Cerebellar nuclear complex (tissue), 1 donor: ENCODE measurements around the gene VNN1.
"Not testable (repeated sequence)": the region's sequence is repeated elsewhere in the genome, so short reads cannot be mapped to it uniquely, and the experiment has no call there.

Source experiments
- DNase-seq, 2 experiments: peaks; one replicate each; lab custom pipeline; 2025; lab: John Stamatoyannopoulos, UW

Gene VNN1

GRCh38 chr6:132671295-132671694 is 42.6 kb downstream of the VNN1 start:
- DNase-seq: no peak

GRCh38 chr6:132669690-132670291 is 44.1 kb downstream of the VNN1 start:
- no peak for DNase-seq

DNA sequence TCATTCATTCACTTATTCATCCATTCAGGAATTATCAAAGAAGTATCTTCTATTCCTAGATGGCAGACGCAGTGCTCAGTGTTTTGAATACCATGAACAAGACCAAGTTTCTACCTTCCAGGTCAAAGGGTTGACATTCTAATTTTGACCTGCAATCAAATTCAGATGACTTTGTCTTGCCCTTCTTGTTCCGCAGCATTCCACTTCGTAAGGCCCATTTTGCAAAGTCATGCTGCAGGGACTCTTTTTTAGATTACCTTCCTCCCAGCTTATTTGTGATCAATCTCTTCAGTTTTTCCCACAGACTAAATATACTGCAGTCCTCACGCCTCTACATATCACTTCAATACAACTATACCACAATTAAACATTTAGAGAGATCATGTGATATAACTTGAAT is 47.7 kb downstream of the VNN1 start:
- no peak for DNase-seq

DNA sequence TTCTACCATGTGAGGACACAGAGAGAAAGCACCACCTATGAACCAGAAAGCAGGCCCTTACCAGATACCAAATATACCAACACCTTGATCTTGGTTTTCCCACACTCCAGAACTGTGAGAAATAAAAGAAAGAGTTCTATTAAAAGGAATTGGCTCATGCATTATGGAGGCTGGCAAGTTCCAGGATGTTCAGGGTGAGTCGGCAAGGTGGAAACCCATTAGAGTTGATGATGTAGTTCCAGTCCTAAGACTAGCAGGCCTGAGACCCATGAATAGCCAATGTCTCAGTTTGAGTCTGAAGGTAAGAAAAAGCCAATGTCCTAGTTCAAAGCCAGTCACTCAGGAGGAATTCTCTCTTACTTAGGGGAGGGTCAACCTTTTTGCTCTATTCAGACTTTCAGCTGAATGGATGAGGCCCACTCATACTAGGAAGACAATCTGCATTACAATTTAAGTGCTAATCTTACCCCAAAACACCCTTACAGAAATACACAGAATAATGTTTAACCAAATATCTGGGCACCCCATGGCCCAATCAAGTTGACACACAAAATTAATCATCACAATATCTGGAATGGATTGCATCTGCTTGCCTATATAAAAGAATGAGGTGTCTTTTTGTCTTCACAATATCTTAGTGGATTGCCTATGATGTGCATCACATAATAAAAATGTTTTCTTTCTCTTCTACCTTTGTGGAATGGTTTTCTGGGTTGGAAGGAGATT is 49.4 kb downstream of the VNN1 start:
- DNase-seq: no peak

GRCh38 chr6:132663661-132664060 is 50.2 kb downstream of the VNN1 start:
- no peak for DNase-seq

- DNase-seq: no peak
Observed at GRCh38 chr6:132661906-132662305, 51.9 kb downstream of the VNN1 start.

DNA sequence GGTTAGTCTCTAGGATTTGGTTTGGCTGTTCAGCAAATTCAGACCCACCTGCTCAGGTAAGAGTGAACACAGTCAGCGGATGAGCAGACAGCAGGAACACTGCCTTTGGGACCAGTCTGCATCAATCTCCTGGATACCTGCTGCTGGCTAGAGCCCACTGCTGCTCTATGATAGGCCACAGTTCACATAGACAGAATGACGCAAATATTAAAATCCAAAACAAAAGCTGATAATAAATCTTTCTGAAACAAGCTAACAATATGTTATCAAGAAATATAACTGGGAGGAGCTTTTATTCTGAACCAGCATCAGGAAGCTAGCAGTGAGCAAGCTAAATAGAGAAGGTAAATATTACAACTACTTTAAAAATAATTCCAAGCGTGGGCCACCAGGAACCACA is 54.8 kb downstream of the VNN1 start, which contains the start of gene TAAR1:
TSS of gene TAAR1 (minus strand) at position 101 of the 400 bp plus-strand sequence. CDS start 13,179 bp downstream, outside the sequence.
- DNase-seq: no peak

- no peak for DNase-seq
Observed at GRCh38 chr6:132651062-132651461, 62.8 kb downstream of the VNN1 start.

DNA sequence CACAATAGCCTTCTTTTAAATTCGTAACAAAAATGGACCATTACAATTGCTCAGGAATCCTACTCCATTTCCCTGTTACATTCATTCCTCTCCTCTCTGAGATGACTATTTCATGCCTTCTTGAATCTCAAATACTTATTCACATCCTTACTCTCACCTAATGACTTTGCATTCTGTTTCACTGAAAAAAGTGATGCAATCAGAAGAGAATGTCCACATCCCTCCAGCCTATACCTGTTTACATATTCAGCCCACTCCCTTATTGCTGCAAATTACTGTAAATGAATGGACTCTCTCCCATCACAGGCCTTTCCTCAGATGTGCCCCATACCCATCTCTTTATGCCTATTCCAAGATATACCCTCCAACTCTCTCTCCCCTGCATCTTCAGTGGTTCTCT is 63.4 kb downstream of the VNN1 start:
- no peak for DNase-seq

- no peak for DNase-seq
Observed at GRCh38 chr6:132648828-132649227, 65.0 kb downstream of the VNN1 start.

- no peak for DNase-seq
Observed at GRCh38 chr6:132648356-132648755, 65.5 kb downstream of the VNN1 start.

DNA sequence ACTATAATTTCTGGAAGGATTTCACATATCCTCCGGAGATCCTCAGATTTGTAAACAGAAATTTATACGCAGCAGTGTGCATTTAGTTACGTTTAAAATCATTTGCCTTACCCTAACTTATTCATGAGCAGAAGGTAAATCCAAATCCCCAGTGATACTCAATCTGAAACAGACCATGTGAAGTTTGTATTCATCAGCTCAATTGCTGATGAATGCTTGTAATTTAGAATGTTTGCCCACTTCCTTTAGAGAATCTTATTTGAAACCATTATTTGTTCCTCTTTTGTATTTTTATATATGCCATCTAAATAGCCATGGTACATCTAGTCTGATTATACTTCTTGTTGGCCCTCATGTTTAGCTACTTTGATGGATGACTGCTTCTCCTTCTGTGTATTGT is 70.3 kb downstream of the VNN1 start:
- no peak for DNase-seq

DNA sequence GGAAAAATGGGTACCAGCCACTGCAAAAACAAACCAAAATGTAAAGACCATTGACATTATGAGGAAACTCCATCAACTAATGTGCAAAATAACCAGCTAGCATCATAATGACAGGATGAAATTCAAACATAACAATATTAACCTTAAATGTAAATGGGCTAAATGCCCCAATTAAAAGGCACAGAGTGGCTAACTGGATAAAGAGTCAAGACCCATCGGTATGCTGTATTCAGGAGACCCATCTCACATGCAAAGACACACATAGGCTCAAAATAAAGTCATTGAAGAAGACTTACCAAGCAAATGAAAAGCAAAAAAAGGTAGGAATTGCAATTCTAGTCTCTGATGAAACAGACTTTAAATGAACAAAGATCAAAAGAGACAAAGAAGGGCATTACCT is 76.7 kb downstream of the VNN1 start:
- not testable (repeated sequence) for DNase-seq

DNA sequence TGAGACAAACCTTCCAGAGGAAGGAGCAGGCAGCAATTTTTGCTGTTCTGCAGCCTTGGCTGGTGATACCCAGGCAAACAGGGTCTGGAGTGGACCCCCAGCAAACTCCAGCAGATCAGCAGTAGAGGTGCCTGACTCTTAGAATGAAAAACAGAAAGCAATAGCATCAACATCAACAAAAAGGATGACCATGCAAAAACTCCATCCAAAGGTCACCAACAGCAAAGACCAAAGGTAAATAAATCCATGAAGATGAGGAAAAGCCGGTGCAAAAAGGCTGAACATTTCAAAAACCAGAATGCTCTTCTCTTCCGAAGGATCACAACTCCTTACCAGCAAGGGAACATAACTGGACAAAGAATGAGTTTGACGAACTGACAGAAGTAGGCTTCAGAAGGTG is 77.9 kb downstream of the VNN1 start:
- DNase-seq: not testable (repeated sequence)

DNA sequence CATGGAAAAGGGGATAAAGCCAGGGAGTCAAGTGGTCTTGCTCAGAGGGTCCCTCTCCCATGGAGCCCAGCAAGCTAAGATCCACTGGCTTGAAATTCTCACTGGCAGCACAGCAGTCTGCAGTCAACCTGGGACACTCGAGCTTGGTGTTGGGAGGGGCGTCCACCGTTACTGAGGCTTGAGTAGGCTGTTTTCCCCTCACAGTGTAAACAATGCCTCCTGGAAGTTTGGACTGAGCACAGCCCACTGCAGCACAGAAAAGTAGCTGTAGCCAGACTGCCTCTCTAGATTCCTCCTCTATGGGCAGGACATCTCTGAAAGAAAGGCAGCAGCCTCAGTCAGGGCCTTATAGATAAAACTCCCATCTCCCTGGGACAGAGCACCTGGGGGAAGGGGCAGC is 78.6 kb downstream of the VNN1 start:
- not testable (repeated sequence) for DNase-seq

DNA sequence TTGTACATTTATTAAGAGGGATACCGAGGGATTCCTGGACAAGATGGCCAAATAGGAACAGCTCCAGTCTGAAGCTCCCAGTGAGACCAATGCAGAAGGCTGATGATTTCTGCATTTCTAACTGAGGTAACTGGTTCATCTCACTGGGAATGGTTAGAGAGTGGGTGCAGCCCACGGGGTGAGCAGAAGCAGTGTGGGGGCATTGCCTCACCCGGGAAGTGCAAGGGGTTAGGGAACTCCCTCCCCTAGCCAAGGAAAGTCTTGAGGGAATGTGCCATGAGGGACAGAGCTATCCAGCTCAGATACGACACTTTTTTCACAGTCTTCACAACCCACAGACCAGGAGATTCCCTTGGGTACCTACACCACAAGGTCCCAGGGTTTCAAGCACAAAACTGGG is 79.1 kb downstream of the VNN1 start:
- no peak for DNase-seq

- no peak for DNase-seq
Observed at GRCh38 chr6:132633362-132633761, 80.5 kb downstream of the VNN1 start.
